SH-SY5Y (cell line): Measurements from ENCODE around the gene EDNRA.

Source experiments
- GATA2 ChIP-seq: IDR thresholded peaks from 2 replicates; pipeline ENCODE4 v1.6.1; 2011; ENCODE audit warnings: mild to moderate bottlenecking, low read depth, low read length
- GATA3 ChIP-seq: IDR thresholded peaks from 2 replicates; pipeline ENCODE4 v1.6.1; 2011; ENCODE audit warnings: low read depth, mild to moderate bottlenecking, low read length, moderate library complexity

EDNRA gene

GRCh38 chr4:147518086-147518485 is 37.2 kb downstream of the EDNRA start:
- TF ChIP-seq GATA2 (no peak), GATA3 (no peak)

- TF ChIP-seq GATA2 (no peak), GATA3 (no peak)
These were observed 38.2 kb downstream of the EDNRA start for GRCh38 chr4:147518846-147519767.

GRCh38 chr4:147524601-147525000 is 43.7 kb downstream of the EDNRA start:
- no peak for TF ChIP-seq GATA2
- TF ChIP-seq GATA3, result no peak

- TF ChIP-seq GATA2, result no peak
- TF ChIP-seq GATA3, result no peak
These were observed 44.8 kb downstream of the EDNRA start for GRCh38 chr4:147525494-147526271.

GRCh38 chr4:147526272-147526654 is 45.4 kb downstream of the EDNRA start:
- TF ChIP-seq GATA2, result no peak
- TF ChIP-seq GATA3, result no peak

- TF ChIP-seq GATA2, result no peak
- TF ChIP-seq GATA3, result no peak
These were observed 47.2 kb downstream of the EDNRA start for GRCh38 chr4:147528054-147528453.

- TF ChIP-seq GATA2 (no peak), GATA3 (no peak)
These were observed 49.2 kb downstream of the EDNRA start for GRCh38 chr4:147530134-147530533.

GRCh38 chr4:147530723-147531122 is 49.8 kb downstream of the EDNRA start:
- TF ChIP-seq GATA3, result no peak
- TF ChIP-seq GATA2, result no peak

GRCh38 chr4:147532896-147533295 is 52.0 kb downstream of the EDNRA start:
- TF ChIP-seq GATA3 (no peak), GATA2 (no peak)

- no peak for TF ChIP-seq GATA3
- no peak for TF ChIP-seq GATA2
These were observed 52.4 kb downstream of the EDNRA start for GRCh38 chr4:147533331-147533730.

GRCh38 chr4:147535124-147535523 is 54.2 kb downstream of the EDNRA start:
- TF ChIP-seq GATA2 (no peak), GATA3 (no peak)

- TF ChIP-seq GATA2 (no peak), GATA3 (no peak)
These were observed 57.8 kb downstream of the EDNRA start for GRCh38 chr4:147538711-147539110.

GRCh38 chr4:147539959-147540358 is 59.1 kb downstream of the EDNRA start:
- TF ChIP-seq GATA2 (no peak), GATA3 (no peak)

GRCh38 chr4:147542229-147542990 is 61.5 kb downstream of the EDNRA start:
- TF ChIP-seq GATA2 (no peak), GATA3 (no peak)

- TF ChIP-seq GATA3 (no peak), GATA2 (no peak)
These were observed 62.1 kb downstream of the EDNRA start for GRCh38 chr4:147543034-147543433.
